ENCODE data around the gene CDK11A.
"Not testable (repeated sequence)": the region's sequence is repeated elsewhere in the genome, so short reads cannot be mapped to it uniquely, and the experiment has no call there.

CDK11A gene

DNA sequence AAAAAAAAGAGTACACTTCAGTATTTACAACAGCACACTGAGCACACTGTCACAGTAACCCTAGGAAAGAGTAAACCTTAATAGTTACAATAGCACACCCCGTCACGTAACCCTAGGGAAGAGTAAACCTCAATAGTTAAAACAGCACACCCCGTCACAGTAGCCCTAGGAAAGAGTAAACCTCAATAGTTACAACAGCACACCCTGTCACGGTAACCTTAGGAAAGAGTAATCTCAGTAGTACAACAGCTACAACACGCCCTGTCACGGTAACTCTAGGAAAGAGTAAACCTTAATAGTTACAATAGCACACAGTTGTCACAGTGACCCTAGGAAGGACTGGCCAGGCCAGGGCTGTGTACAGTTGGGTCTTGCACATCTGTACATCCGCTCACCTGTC is 3.0 kb downstream of the CDK11A start:
- DNase-seq (ENCODE audit: low spot score), result no peak

- DNase-seq (ENCODE audit: low spot score), result not testable (repeated sequence)
Observed at GRCh38 chr1:1715109-1715883, 8.9 kb downstream of the CDK11A start.

DNA sequence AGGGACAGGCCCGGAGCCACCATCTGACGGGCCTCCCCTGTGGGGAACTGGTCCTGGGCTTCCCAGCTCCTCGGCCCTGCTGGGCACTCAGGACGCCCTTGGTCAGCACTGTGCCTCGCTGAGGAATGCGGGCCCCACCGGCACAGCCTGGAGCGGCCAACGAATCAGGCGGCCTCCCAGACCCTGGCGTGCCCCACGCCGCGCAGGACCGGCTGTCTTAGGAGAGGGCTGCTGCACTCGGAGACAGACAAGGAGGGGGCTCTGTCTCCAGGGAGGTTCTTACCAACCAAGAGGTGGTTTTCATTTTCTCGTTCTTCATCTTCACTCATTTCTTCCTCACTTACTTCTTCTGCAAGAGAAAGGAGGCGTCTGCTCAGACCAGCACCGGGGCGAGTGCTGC is 16.3 kb downstream of the CDK11A start:
- DNase-seq (ENCODE audit: low spot score), result not testable (repeated sequence)

DNA sequence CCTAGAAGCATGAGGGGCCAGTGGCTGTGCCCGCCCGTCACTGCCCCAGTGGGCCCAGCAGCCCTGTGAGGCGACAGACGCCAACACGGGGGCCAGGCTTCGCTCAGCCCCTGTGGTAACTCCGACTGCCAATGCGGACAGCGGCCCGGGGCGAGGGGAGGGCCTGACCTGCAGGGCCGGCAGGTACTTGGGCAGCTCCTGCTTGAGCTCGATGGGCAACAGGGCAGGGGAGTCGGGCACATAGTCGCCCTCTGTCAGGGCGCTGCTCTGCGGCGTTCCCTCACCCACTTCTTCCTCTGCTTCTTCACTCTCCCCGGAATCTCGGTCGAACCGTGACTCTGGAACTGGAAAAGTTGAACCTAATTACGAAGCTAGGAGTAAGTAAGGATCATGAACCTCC is 16.9 kb downstream of the CDK11A start:
- DNase-seq (ENCODE audit: low spot score), result not testable (repeated sequence)

DNA sequence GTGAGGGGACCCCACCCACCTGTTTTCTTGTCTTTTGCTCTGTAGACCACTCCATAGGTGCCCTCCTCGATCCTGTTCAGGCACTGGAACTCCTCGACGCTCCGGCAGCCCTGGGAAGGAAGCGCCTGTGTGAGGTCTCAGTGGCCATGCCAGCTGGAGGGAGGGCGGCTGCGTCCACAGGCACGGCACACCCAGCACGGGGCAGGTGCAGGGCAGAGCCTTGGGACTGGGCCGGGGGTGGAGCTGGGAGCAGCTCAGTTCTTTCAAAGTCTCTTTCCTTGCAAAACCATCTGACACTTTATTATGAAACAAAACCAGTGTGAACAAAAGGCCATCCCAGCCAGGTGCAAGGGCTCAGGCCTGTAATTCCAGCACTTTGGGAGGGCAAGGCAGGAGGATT is 18.5 kb downstream of the CDK11A start:
- DNase-seq (ENCODE audit: low spot score), result not testable (repeated sequence)

GRCh38 chr1:1704284-1704957 is 19.7 kb downstream of the CDK11A start:
- not testable (repeated sequence) for DNase-seq (ENCODE audit: low spot score)

- DNase-seq (ENCODE audit: low spot score), result no peak
Observed at GRCh38 chr1:1703796-1704195, 20.4 kb downstream of the CDK11A start.

DNA sequence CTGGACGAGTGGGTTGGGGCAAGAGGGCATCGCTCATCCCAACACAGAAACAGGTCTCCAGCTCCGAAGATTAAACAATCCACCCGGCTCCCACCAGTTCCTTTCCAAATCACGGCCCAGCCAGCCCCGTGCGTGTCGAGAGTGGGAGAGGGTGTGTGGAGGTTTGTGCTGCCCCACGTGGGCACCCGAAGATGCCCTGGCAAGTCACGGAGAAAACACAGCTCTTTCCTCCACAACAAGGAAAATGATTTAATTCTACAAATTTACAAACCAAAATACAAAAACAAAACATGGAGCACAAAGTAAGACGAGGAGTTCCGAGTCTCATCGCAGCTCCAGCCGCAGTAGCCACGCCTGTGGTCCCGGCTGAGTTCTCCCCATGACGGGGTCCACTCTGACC is 21.7 kb downstream of the CDK11A start:
- not testable (repeated sequence) for DNase-seq (ENCODE audit: low spot score)

GRCh38 chr1:1700557-1700956 is 23.6 kb downstream of the CDK11A start:
- not testable (repeated sequence) for DNase-seq (ENCODE audit: low spot score)

GRCh38 chr1:1700067-1700466 is 24.1 kb downstream of the CDK11A start:
- DNase-seq (ENCODE audit: low spot score), result not testable (repeated sequence)

DNA sequence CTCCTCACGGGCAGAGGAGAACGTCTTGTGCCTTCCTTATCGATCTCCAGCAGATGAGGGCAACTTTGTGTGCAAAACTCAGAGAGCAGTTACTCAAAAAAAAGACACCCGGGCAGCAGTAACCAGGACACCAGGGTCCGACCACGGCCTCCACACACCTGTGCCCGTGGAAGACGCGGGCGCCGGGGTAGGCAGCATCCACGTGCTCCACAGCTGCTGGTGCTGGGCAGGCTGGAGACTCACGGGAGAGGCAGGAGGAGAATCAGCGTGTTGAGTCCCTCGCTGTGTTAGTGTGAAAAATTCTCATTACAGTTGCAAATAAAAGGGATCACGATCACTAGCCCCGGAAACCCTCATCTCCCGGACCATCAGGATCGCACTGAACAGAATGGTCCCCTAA is 25.1 kb downstream of the CDK11A start:
- DNase-seq (ENCODE audit: low spot score), result not testable (repeated sequence)

GRCh38 chr1:1697358-1698183 is 26.6 kb downstream of the CDK11A start:
- not testable (repeated sequence) for DNase-seq (ENCODE audit: low spot score)

DNA sequence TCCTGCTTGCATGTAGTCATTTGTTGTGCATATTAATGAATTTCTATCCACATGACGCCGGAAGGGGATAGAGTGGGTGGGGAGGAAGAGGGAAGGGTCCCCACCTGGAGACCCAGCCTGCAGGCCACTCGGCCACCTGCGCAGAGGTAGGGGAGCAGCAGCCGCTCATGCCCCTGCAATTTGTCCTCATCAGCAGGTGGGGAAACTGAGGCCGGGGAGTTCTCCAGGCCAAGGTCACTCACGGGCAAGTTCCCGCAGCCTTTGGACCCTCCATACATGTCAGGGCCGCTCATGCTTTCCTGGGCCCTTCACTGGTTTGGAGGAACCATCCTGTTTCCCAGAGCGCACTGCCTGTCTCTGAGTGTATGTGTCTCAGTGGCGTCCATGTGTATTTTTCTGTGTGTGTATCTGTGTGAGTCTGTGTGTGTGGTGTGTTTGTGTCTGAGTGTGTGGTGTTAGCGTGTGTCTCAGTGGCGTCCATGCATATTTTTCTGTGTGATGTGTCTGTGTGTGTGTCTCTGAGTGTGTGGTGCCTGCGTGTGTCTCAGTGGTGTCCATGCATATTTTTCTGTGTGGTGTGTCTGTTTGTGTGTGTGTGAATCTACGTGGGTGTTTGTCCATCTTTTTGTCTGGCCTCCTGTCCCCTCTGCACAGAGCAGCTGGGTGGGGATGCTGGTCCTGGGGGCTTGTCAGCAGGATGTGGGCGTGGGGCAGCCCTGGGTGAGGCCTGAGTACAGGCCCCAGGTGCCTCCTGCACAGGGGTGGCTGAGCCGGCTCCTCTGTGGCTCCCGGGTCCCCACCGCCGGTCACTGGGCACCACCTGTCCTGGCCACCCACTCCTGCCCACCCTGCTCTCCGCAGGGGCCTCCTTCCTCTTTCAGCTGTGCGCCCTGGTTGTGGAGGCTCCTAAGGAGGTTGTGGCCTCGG is 27.5 kb downstream of the CDK11A start:
- DNase-seq (ENCODE audit: low spot score), result not testable (repeated sequence)

DNA sequence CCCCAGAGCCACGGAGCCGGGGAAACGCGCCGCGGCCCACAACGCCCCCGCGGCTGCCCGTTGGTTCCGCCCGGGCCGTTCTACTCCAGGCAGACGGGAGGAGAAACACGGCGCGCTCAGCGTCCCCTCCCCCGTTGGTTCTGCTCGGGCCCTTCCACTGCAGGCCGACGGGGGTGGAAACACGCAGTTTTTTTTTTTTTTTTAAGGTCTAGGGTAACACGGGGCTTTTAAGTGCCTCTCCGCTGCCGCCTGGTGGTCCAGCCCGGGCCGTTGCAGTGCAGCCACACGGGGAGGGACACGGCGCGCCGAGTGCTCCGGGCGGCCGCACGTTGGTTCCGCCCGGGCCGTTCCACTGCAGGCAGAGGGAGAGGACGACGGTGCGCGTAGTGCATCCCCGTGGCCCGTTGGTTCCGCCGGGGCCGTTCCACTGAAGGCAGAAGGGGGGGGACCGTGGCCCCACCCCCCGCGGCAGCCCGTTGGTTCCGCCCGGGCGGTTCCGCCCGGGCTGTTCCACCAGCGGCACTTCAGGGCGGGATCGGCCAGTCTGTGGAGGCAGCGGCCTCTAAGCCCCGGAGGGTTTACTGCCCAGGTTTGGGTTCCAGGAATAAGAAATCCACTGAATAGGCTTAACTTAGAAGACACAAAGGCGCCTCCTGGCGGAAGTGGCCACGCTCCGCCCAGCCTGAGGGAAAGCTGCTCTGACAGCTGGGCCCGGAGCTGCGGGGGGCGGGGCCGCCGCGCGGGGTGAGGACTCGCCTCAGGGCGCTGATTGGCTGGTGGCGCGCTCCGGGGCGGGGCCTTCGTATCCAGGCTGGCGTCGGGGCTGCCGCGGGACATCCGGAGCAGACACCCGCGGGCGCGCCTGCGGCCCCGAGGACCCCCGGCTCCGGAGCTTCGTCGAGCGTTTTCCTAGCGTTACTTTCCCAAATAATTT is 31.2 kb downstream of the CDK11A start, which contains the start of gene SLC35E2B:
Gene SLC35E2B (minus strand): TSS at position 82 of the 934 bp plus-strand sequence. CDS start 16,096 bp downstream, outside the sequence.
- peak; percentile 63 for DNase-seq (ENCODE audit: low spot score)

DNA sequence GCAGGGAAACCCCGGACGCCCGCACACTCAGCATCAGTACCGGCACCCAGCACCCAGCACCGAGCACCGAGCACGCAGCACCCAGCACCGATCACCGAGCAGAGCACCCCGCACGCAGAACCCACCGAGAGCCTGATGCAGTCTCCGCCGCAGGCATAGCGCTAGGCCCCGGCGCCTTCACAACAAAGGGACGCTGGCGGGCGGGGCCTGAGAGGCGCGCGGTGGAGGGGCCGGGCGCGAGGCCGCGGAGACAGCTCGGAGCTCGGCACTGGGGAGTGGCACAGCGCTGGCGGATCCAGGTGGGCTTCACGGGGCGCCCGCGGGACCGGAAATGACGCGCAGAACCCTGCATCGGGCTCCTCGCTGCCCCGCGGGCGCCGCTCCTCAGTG is 31.8 kb downstream of the CDK11A start:
- DNase-seq (ENCODE audit: low spot score), result not testable (repeated sequence)

DNA sequence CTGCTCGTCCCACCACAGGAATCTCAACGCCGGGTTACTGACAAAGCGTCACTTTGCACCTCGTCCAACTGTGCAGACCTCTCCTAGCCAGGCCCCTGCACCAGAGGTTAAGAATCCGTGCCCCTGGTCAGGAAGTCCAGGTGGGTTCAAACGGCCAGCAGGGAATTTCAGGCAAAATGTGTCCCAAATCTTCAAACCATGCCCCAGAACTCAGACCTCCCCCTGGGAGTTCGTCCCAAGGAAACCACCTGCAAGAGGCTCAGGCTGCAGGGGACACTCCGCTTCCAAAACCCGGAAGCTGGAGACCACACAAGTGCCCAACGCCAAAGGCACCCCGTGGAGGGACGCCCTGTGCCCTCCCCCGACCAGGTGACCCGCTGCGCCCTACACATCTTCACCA is 32.7 kb downstream of the CDK11A start:
- DNase-seq (ENCODE audit: low spot score), result not testable (repeated sequence)

- not testable (repeated sequence) for DNase-seq (ENCODE audit: low spot score)
Observed at GRCh38 chr1:1689526-1689925, 34.6 kb downstream of the CDK11A start.

GRCh38 chr1:1687846-1688245 is 36.3 kb downstream of the CDK11A start:
- DNase-seq (ENCODE audit: low spot score), result no peak

DNA sequence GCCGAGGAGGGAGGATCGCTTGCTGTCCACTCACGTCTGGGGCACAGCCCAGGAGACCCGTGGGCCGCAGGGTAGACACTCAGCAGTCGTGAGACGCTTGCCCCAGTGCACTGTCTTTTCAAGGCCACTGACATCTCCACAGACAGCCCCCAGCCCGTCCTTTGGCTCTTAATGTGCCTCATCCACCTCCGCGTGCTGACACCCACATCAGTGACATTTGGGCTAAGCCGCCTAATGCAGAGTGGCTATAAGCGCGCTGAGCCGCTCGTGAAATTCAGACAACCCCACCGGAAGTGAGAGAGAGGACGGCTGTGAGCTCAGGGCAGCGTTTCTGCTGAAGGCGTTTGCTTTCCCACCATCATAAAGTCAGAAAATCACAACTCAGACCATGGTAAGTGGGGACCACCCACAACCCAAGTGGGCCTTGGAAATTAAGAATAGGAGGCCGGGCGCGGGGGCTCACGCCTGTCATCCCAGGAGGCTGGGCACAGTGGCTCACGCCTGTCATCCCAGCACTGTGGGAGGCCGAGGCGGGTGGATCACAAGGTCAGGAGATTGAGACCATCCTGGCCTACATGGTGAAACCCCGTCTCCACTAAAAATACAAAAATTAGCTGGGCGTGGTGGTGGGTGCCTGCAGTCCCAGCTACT is 40.0 kb downstream of the CDK11A start:
- peak; percentile 15 for DNase-seq (ENCODE audit: low spot score)

All from D341Med (cell line).